Gastroesophageal sphincter (tissue), 4 donors: ENCODE data around the gene MSMO1. TPM values are rescaled to one million over a fixed set of nuclear protein-coding genes. Genes with fewer than 3 reads are reported as not detected.

Experiments used
- ATAC-seq: fragments of 150-250 bp; one replicate; pipeline ENCODE4 v1.9.1; 2016; ENCODE audit warnings: mild to moderate bottlenecking, moderate library complexity
- H3K27ac ChIP-seq, 4 donors: fragments of 200-600 bp; sonication (generic) in 3 of 4; 1 replicate in 3 of 4; 2 replicates in 1 of 4; pipeline ENCODE4 v1.5.1; 2016 to 2019
- H3K27me3 ChIP-seq: fragments of 200-600 bp; sonication (generic); one replicate; pipeline ENCODE4 v1.5.1; 2019
- H3K36me3 ChIP-seq, 2 donors: fragments of 200-600 bp; sonication (generic); one replicate each; pipeline ENCODE4 v1.5.1; 2019; ENCODE audit warnings: control low read depth in 1 of 2
- H3K4me1 ChIP-seq, 3 donors: fragments of 200-600 bp; sonication (generic); 1 replicate in 2 of 3; 2 replicates in 1 of 3; pipeline ENCODE4 v1.5.1; 2016 to 2019; ENCODE audit warnings: control low read depth in 2 of 3
- H3K4me3 ChIP-seq, 2 donors: fragments of 200-600 bp; sonication (generic); one replicate each; pipeline ENCODE4 v1.5.1; 2019; ENCODE audit warnings: mild to moderate bottlenecking in 1 of 2, moderate library complexity in 1 of 2
- H3K9me3 ChIP-seq, 3 donors: fragments of 200-600 bp; sonication (generic); one replicate each; pipeline ENCODE4 v1.5.1; 2017 to 2019; ENCODE audit warnings: control low read depth in 2 of 3
- EP300 ChIP-seq: sonication (generic); formaldehyde crosslinking; IDR thresholded peaks from one replicate; pipeline ENCODE4 v1.6.1; 2017; ENCODE audit warnings: antibody characterized with exemption, mild to moderate bottlenecking
- POLR2A ChIP-seq, 2 donors: fragments of 450-650 bp; IDR thresholded peaks; one replicate each; pipeline ENCODE4 v1.6.1; 2017; ENCODE audit warnings: antibody characterized with exemption in 2 of 2, mild to moderate bottlenecking in 2 of 2, moderate library complexity in 1 of 2
- POLR2AphosphoS5 ChIP-seq: sonication (generic); formaldehyde crosslinking; IDR thresholded peaks from one replicate; pipeline ENCODE4 v1.6.1; 2017; ENCODE audit warnings: antibody characterized with exemption
- WGBS, 2 donors: methylation state at CpG; one replicate each; pipeline ENCODE4 v1.1.5; 2018; ENCODE audit warnings: low coverage in 1 of 2; 5-methylcytosine and 5-hydroxymethylcytosine counted together
- total RNA-seq, 4 donors: library from RNA; depleted of rRNA; stranded (reverse); fragments of >200 nt; gene quantifications; one replicate each; pipeline ENCODE4 v1.1.0, GENCODE V29; 2016
- TF ChIP-seq, protein P1 (sequence below), 4 experiments: fragments of 200-600 bp in 2 of 4; fragments of 450-650 bp in 2 of 4; sonication (generic) in 1 of 4; IDR thresholded peaks; one replicate each; pipeline ENCODE4 v1.5.1; 2017 to 2019; ENCODE audit warnings: antibody characterized with exemption in 4 of 4, mild to moderate bottlenecking in 2 of 4, moderate library complexity in 2 of 4

MSMO1 gene
- total RNA-seq, 4 donors from 2014 or later = 10.4 to 34.7 (median 13.9) TPM

GRCh38 chr4:165351359-165352130 lies 24.1 kb downstream of the MSMO1 start:
- 93% methylated on average over 3 of the region's 5 CpGs; no CpG with 5 or more reads in 1 of the 2 donors for WGBS, 2 donors
- TF ChIP-seq, protein P1, sequence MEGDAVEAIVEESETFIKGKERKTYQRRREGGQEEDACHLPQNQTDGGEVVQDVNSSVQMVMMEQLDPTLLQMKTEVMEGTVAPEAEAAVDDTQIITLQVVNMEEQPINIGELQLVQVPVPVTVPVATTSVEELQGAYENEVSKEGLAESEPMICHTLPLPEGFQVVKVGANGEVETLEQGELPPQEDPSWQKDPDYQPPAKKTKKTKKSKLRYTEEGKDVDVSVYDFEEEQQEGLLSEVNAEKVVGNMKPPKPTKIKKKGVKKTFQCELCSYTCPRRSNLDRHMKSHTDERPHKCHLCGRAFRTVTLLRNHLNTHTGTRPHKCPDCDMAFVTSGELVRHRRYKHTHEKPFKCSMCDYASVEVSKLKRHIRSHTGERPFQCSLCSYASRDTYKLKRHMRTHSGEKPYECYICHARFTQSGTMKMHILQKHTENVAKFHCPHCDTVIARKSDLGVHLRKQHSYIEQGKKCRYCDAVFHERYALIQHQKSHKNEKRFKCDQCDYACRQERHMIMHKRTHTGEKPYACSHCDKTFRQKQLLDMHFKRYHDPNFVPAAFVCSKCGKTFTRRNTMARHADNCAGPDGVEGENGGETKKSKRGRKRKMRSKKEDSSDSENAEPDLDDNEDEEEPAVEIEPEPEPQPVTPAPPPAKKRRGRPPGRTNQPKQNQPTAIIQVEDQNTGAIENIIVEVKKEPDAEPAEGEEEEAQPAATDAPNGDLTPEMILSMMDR (IDR thresholded peaks at IDR 0.05) = no peak
- no peak for TF ChIP-seq POLR2A (IDR thresholded peaks at IDR 0.05)
- TF ChIP-seq POLR2AphosphoS5 = no peak
- no peak for TF ChIP-seq EP300
- H3K4me3 ChIP-seq = no peak overlapping the region
- no peaks in the 10 kb centered on the region for H3K4me1 ChIP-seq
- no peaks in the 10 kb centered on the region for H3K9me3 ChIP-seq
- no peak overlapping the region for H3K27ac ChIP-seq
- H3K27me3 ChIP-seq = peaks cover 5% of the 10 kb centered on the region
- ATAC-seq = no peak
- H3K36me3 ChIP-seq = no peaks in the 10 kb centered on the region

DNA sequence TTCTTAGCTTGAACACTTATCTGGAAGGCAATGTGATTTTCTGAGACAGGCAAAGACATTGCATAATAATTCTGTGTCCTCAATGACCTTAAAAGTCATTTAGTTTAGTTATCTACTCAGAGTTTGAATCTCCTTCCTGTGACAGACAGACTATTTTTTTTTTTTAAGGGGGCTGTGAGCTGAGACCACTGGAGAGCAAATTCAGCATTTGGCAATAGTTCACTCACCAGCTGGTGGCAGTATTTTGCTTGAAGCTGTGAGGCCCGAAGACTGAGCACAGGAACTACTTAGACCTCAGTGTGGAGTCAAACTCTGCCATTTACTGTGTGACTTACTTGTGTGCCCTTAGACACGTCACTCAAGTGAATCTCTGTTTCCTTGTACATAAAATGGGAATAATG lies 28.4 kb downstream of the MSMO1 start:
- no peak overlapping the region for H3K27ac ChIP-seq
- H3K4me1 ChIP-seq = no peaks in the 10 kb centered on the region
- no peaks in the 10 kb centered on the region for H3K36me3 ChIP-seq
- 0 to 9% methylated on average over 2 of the region's 2 CpGs for WGBS, 2 donors
- H3K4me3 ChIP-seq = no peak overlapping the region
- no peak for TF ChIP-seq POLR2AphosphoS5
- TF ChIP-seq, protein P1 (IDR thresholded peaks at IDR 0.05) = peak; percentile 9 to 58 (median 40)
- peaks cover 5% of the 10 kb centered on the region for H3K27me3 ChIP-seq
- no peak for ATAC-seq
- H3K9me3 ChIP-seq = no peaks in the 10 kb centered on the region

- WGBS, 2 donors = 48 to 95% methylated on average over 2 of the region's 2 CpGs
- ATAC-seq = peak; percentile 69
- no peak overlapping the region for H3K27ac ChIP-seq
Observed at GRCh38 chr4:165359506-165359905, 32.0 kb downstream of the MSMO1 start.

GRCh38 chr4:165360041-165360695 lies 32.7 kb downstream of the MSMO1 start:
- no peak for ATAC-seq

More at GRCh38 chr4:165359506-165359905, 32.0 kb downstream of the MSMO1 start:
- Histone ChIP-seq H3K27me3 (no peaks in the 10 kb centered on the region), H3K9me3 (no peaks in the 10 kb centered on the region), H3K4me1 (no peaks in the 10 kb centered on the region), H3K4me3 (no peak overlapping the region), H3K36me3 (no peaks in the 10 kb centered on the region)
- TF ChIP-seq EP300 (no peak), POLR2AphosphoS5 (no peak), POLR2A (IDR thresholded peaks at IDR 0.05) (no peak)
- TF ChIP-seq, protein P1 (IDR thresholded peaks at IDR 0.05) = no peak

More at GRCh38 chr4:165360041-165360695, 32.7 kb downstream of the MSMO1 start:
- H3K36me3 ChIP-seq = no peaks in the 10 kb centered on the region
- no peak overlapping the region for H3K4me3 ChIP-seq
- TF ChIP-seq EP300 = no peak
- TF ChIP-seq POLR2A (IDR thresholded peaks at IDR 0.05) = no peak
- no peak for TF ChIP-seq POLR2AphosphoS5
- TF ChIP-seq, protein P1 (IDR thresholded peaks at IDR 0.05) = no peak
- H3K27me3 ChIP-seq = no peaks in the 10 kb centered on the region
- 65 to 69% methylated on average over 3 to 4 of the region's 6 CpGs for WGBS, 2 donors
- H3K4me1 ChIP-seq = no peaks in the 10 kb centered on the region
- no peaks in the 10 kb centered on the region for H3K9me3 ChIP-seq
- no peak overlapping the region for H3K27ac ChIP-seq
